GM21786 (cell line): ENCODE measurements around the gene SLC30A1.

ENCODE experiments used
- ATAC-seq: cut with Tn5 transposase; IDR thresholded peaks from one replicate; pipeline ENCODE4 v1.9.1; 2021; ENCODE audit not compliant: unreplicated experiment

Gene SLC30A1

GRCh38 chr1:211526101-211526500, 52.9 kb downstream of the SLC30A1 start:
- no peak for ATAC-seq

GRCh38 chr1:211525101-211525676, 53.8 kb downstream of the SLC30A1 start:
- ATAC-seq, result no peak

GRCh38 chr1:211524521-211524920, 54.4 kb downstream of the SLC30A1 start:
- ATAC-seq, result no peak

- ATAC-seq, result no peak
Measured at GRCh38 chr1:211522804-211523203, 56.2 kb downstream of the SLC30A1 start.
